MM.1S (cell line): ENCODE results near the gene ANKS1B.

Source experiments
- DNase-seq: peaks from one replicate; pipeline ENCODE4 v3.0.0-alpha.2; 2015
- H2AFZ ChIP-seq: fragments of 300-600 bp; sonication (generic); 2 replicates; pipeline ENCODE4 v1.6.0; 2016; ENCODE audit warnings: antibody characterized with exemption, low read length
- H3F3A ChIP-seq: fragments of 300-600 bp; sonication (generic); 2 replicates; pipeline ENCODE4 v1.6.1; 2016; ENCODE audit warnings: mild to moderate bottlenecking, antibody characterized with exemption, low read length, moderate library complexity, mixed read lengths; ENCODE audit not compliant: insufficient read depth
- H3K27ac ChIP-seq: fragments of 300-600 bp; sonication (generic); 2 replicates; pipeline ENCODE4 v1.5.1; 2016; ENCODE audit warnings: mild to moderate bottlenecking, low read length
- H3K27me3 ChIP-seq: fragments of 300-600 bp; sonication (generic); replicated peaks from 2 replicates; pipeline ENCODE4 v1.6.0; 2016; ENCODE audit warnings: low read length; ENCODE audit not compliant: insufficient read depth
- H3K36me3 ChIP-seq: fragments of 300-600 bp; sonication (generic); replicated peaks from 2 replicates; pipeline ENCODE4 v1.6.1; 2016; ENCODE audit warnings: mild to moderate bottlenecking, low read length, mixed read lengths; ENCODE audit not compliant: insufficient read depth
- H3K4me1 ChIP-seq: fragments of 300-600 bp; sonication (generic); 2 replicates; pipeline ENCODE4 v1.6.1; 2016; ENCODE audit warnings: low read length, mixed read lengths
- H3K4me2 ChIP-seq: fragments of 300-600 bp; sonication (generic); 2 replicates; pipeline ENCODE4 v1.6.0; 2016; ENCODE audit warnings: low read depth, low read length
- H3K4me3 ChIP-seq: fragments of 300-600 bp; sonication (generic); 2 replicates; pipeline ENCODE4 v1.5.1; 2016; ENCODE audit warnings: low read length, mixed read lengths
- H3K79me2 ChIP-seq: fragments of 300-600 bp; sonication (generic); 2 replicates; pipeline ENCODE4 v1.6.1; 2016; ENCODE audit warnings: mixed run types, low read length, mixed read lengths
- H3K9ac ChIP-seq: fragments of 300-600 bp; sonication (generic); 2 replicates; pipeline ENCODE4 v1.6.1; 2016; ENCODE audit warnings: low read length, mixed read lengths
- H3K9me2 ChIP-seq: fragments of 300-600 bp; sonication (generic); replicated peaks from 2 replicates; pipeline ENCODE4 v1.6.1; 2016; ENCODE audit warnings: mild to moderate bottlenecking, low read length, mixed read lengths; ENCODE audit not compliant: insufficient read depth
- H3K9me3 ChIP-seq: fragments of 300-600 bp; sonication (generic); replicated peaks from 2 replicates; pipeline ENCODE4 v1.6.1; 2016; ENCODE audit warnings: mild to moderate bottlenecking, low read length, mixed read lengths; ENCODE audit not compliant: insufficient read depth
- H4K20me1 ChIP-seq: fragments of 300-600 bp; sonication (generic); 2 replicates; pipeline ENCODE4 v1.6.1; 2016; ENCODE audit warnings: mild to moderate bottlenecking, low read length, moderate library complexity, mixed read lengths; ENCODE audit not compliant: insufficient read depth
- EZH2 ChIP-seq: fragments of 300-600 bp; sonication (generic); optimal IDR thresholded peaks from 2 replicates; pipeline ENCODE3; 2017; ENCODE audit warnings: low read depth, mild to moderate bottlenecking, antibody characterized with exemption, low read length, mixed read lengths
- EZH2phosphoT487 ChIP-seq: fragments of 300-600 bp; sonication (generic); IDR thresholded peaks from 2 replicates; pipeline ENCODE4 v1.6.1; 2018; ENCODE audit warnings: antibody characterized with exemption, low read length
- TF ChIP-seq, protein P1 (sequence below): fragments of 300-600 bp; sonication (generic); IDR thresholded peaks from 2 replicates; pipeline ENCODE4 v1.5.1; 2016; ENCODE audit warnings: antibody characterized with exemption, low read length, mixed read lengths

The ANKS1B gene

GRCh38 chr12:99436584-99436983 lies 548.2 kb downstream of the ANKS1B start:
- H3K4me1 ChIP-seq, result no peaks in the 10 kb centered on the region
- H3F3A ChIP-seq, result no peaks in the 10 kb centered on the region
- H3K9ac ChIP-seq, result no peak overlapping the region
- H3K9me2 ChIP-seq, result no peaks in the 10 kb centered on the region
- H3K27ac ChIP-seq, result no peak overlapping the region
- TF ChIP-seq EZH2phosphoT487 (no peak), EZH2 (no peak)
- TF ChIP-seq, protein P1, sequence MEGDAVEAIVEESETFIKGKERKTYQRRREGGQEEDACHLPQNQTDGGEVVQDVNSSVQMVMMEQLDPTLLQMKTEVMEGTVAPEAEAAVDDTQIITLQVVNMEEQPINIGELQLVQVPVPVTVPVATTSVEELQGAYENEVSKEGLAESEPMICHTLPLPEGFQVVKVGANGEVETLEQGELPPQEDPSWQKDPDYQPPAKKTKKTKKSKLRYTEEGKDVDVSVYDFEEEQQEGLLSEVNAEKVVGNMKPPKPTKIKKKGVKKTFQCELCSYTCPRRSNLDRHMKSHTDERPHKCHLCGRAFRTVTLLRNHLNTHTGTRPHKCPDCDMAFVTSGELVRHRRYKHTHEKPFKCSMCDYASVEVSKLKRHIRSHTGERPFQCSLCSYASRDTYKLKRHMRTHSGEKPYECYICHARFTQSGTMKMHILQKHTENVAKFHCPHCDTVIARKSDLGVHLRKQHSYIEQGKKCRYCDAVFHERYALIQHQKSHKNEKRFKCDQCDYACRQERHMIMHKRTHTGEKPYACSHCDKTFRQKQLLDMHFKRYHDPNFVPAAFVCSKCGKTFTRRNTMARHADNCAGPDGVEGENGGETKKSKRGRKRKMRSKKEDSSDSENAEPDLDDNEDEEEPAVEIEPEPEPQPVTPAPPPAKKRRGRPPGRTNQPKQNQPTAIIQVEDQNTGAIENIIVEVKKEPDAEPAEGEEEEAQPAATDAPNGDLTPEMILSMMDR, result no peak
- H3K79me2 ChIP-seq, result no peaks in the 10 kb centered on the region
- no peaks in the 10 kb centered on the region for H3K36me3 ChIP-seq
- H3K4me2 ChIP-seq, result no peak overlapping the region
- no peaks in the 10 kb centered on the region for H3K27me3 ChIP-seq
- H2AFZ ChIP-seq, result no peak overlapping the region
- DNase-seq, result no peak
- H3K4me3 ChIP-seq, result no peak overlapping the region
- H4K20me1 ChIP-seq, result no peaks in the 10 kb centered on the region
- no peaks in the 10 kb centered on the region for H3K9me3 ChIP-seq

GRCh38 chr12:99435095-99435791 lies 549.5 kb downstream of the ANKS1B start:
- Histone ChIP-seq H3K9me3 (no peaks in the 10 kb centered on the region), H3K36me3 (no peaks in the 10 kb centered on the region), H3K27me3 (no peaks in the 10 kb centered on the region), H3K27ac (no peak overlapping the region), H3K9me2 (no peaks in the 10 kb centered on the region), H3K4me3 (no peak overlapping the region), H3K9ac (no peak overlapping the region), H3F3A (no peaks in the 10 kb centered on the region), H3K4me1 (no peaks in the 10 kb centered on the region), H2AFZ (no peak overlapping the region), H3K4me2 (no peak overlapping the region), H4K20me1 (no peaks in the 10 kb centered on the region), H3K79me2 (no peaks in the 10 kb centered on the region)
- no peak for TF ChIP-seq EZH2phosphoT487
- TF ChIP-seq, protein P1, result no peak
- TF ChIP-seq EZH2, result no peak
- DNase-seq, result no peak

DNA sequence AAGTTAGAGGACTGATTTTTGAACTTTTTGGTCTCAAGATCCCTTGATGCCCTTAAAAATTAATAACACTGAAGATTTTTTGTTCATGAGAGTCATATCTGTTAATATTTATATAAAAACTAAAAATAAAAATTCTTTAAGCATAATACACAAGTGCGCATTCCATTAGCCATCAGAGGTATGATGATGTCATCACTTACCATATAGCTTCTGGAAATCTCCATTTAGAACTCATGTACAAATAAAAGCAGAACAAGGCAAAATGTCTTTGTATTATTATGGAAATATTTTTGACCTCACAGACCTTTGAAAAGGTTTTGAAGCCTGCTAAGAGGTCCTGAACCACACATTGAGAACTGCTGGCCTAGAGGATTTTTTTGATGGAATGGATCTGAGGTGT lies 551.6 kb downstream of the ANKS1B start:
- Histone ChIP-seq H3K4me3 (no peak overlapping the region), H3K9me2 (no peaks in the 10 kb centered on the region), H3K79me2 (no peaks in the 10 kb centered on the region), H3K4me1 (no peaks in the 10 kb centered on the region), H2AFZ (no peak overlapping the region), H3K9ac (no peak overlapping the region), H3K27me3 (no peaks in the 10 kb centered on the region), H3F3A (no peaks in the 10 kb centered on the region), H4K20me1 (no peaks in the 10 kb centered on the region), H3K9me3 (no peaks in the 10 kb centered on the region), H3K27ac (no peak overlapping the region), H3K4me2 (no peak overlapping the region), H3K36me3 (no peaks in the 10 kb centered on the region)
- TF ChIP-seq, protein P1, result no peak
- TF ChIP-seq EZH2phosphoT487 (no peak), EZH2 (no peak)
- DNase-seq, result no peak
